ENCODE data around the gene CSTB. TPM values are rescaled to one million over a fixed set of nuclear protein-coding genes. Genes with fewer than 3 reads are reported as not detected.

Gene CSTB
- total and polyA plus RNA-seq, 4 donors: 3.8 to 62.4 (median 33.7) TPM

DNA sequence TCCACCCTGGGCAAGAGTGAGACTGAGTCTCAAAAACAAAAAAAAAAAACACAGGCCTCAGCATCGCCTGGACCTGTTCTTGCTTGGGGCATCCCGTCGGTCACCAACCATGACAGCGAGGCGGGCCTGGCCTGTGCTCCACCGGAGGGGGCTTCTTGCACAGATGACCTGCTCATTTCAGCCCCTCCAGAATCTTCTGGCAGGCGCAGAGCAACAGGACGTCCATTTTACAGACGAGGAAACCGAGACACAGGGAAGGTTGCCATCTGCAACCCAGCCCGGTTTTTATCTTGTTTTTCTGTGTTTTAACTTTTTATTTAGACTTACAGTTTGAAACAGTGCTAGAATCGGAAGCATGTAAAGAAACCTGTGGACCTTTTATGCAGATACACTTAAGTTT lies 918 bp downstream of the CSTB start:
- DNase-seq (ENCODE audit: low spot score): no peak
- Histone ChIP-seq H3K27me3 (ENCODE audit: control insufficient read depth in 4 of 4, insufficient read depth in 4 of 4, low read length in 3 of 4) (no peaks in the 10 kb centered on the region), H3K27ac (ENCODE audit: low read depth in 1 of 2, low read length in 2 of 2) (peak overlapping the region in 1 of 2 donors; percentile 83), H3K4me1 (ENCODE audit: control insufficient read depth in 4 of 4, insufficient read depth in 4 of 4, low read length in 3 of 4) (peaks cover 6 to 14% (median 10%) of the 10 kb centered on the region in 4 donors), H3K9ac (ENCODE audit: low read depth in 1 of 2, low read length in 2 of 2) (peak overlapping the region; percentile 81 to 86), H3K36me3 (ENCODE audit: control insufficient read depth in 4 of 4, insufficient read depth in 3 of 4, low read depth in 1 of 4, low read length in 3 of 4) (peaks cover 0 to 13% (median 9%) of the 10 kb centered on the region in 4 donors), H3K9me3 (ENCODE audit: control insufficient read depth in 4 of 4, low read length in 3 of 4) (no peaks in the 10 kb centered on the region), H3K4me3 (ENCODE audit: low read depth in 1 of 3, low read length in 3 of 3) (peak overlapping the region; percentile 86 to 98 (median 91))
- TF ChIP-seq RAD21 (IDR thresholded peaks at IDR 0.05) (no peak), SP1 (IDR thresholded peaks at IDR 0.05) (no peak), JUND (IDR thresholded peaks at IDR 0.05) (no peak), YY1 (IDR thresholded peaks at IDR 0.05) (no peak), TAF1 (conservative IDR thresholded peaks at IDR 0.05) (no peak), RXRA (IDR thresholded peaks at IDR 0.05) (no peak), REST (IDR thresholded peaks at IDR 0.05) (no peak), CTCF (IDR thresholded peaks at IDR 0.05; ENCODE audit: low read depth, low read length, missing input control) (no peak), HNF4A (conservative IDR thresholded peaks at IDR 0.05) (no peak), EGR1 (IDR thresholded peaks at IDR 0.05; ENCODE audit: low read depth in 2 of 2) (no peak), NR2F2 (IDR thresholded peaks at IDR 0.05) (no peak), ATF3 (IDR thresholded peaks at IDR 0.05) (no peak), FOXA2 (IDR thresholded peaks at IDR 0.05) (no peak), GABPA (IDR thresholded peaks at IDR 0.05 in 1 of 2, conservative IDR thresholded peaks at IDR 0.05 in 1 of 2) (no peak), FOXA1 (IDR thresholded peaks at IDR 0.05) (no peak), HNF4G (IDR thresholded peaks at IDR 0.05) (no peak)
- TF ChIP-seq, protein P1, sequence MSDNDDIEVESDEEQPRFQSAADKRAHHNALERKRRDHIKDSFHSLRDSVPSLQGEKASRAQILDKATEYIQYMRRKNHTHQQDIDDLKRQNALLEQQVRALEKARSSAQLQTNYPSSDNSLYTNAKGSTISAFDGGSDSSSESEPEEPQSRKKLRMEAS (IDR thresholded peaks at IDR 0.05): no peak
- TF ChIP-seq, protein P2, sequence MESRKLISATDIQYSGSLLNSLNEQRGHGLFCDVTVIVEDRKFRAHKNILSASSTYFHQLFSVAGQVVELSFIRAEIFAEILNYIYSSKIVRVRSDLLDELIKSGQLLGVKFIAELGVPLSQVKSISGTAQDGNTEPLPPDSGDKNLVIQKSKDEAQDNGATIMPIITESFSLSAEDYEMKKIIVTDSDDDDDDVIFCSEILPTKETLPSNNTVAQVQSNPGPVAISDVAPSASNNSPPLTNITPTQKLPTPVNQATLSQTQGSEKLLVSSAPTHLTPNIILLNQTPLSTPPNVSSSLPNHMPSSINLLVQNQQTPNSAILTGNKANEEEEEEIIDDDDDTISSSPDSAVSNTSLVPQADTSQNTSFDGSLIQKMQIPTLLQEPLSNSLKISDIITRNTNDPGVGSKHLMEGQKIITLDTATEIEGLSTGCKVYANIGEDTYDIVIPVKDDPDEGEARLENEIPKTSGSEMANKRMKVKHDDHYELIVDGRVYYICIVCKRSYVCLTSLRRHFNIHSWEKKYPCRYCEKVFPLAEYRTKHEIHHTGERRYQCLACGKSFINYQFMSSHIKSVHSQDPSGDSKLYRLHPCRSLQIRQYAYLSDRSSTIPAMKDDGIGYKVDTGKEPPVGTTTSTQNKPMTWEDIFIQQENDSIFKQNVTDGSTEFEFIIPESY (IDR thresholded peaks at IDR 0.05): no peak
- 85% methylated on average over 12 of the region's 12 CpGs for WGBS
